Stomach (tissue), 4 donors: Measurements from ENCODE around the gene PIGR.

Experiments
- EP300 ChIP-seq: sonication (generic); formaldehyde crosslinking; IDR thresholded peaks from one replicate; pipeline ENCODE4 v1.6.1; 2017; ENCODE audit warnings: antibody characterized with exemption
- POLR2A ChIP-seq, 4 donors: fragments of 450-650 bp; IDR thresholded peaks; one replicate each; pipeline ENCODE4 v1.6.1; 2016; ENCODE audit warnings: antibody characterized with exemption in 4 of 4, control low read depth in 2 of 4, mild to moderate bottlenecking in 1 of 4, moderate library complexity in 1 of 4
- POLR2AphosphoS5 ChIP-seq, 3 donors: sonication (generic); formaldehyde crosslinking; IDR thresholded peaks; one replicate each; pipeline ENCODE4 v1.6.1; 2016; ENCODE audit warnings: antibody characterized with exemption in 3 of 3
- TF ChIP-seq, protein P1 (sequence below), 7 experiments: fragments of 450-650 bp in 4 of 7; fragments of 200-600 bp in 3 of 7; sonication (generic) in 3 of 7; IDR thresholded peaks; one replicate each; pipeline ENCODE4 v1.5.1; 2016 to 2019; ENCODE audit warnings: antibody characterized with exemption in 7 of 7, control low read depth in 2 of 7, mild to moderate bottlenecking in 1 of 7

DNA sequence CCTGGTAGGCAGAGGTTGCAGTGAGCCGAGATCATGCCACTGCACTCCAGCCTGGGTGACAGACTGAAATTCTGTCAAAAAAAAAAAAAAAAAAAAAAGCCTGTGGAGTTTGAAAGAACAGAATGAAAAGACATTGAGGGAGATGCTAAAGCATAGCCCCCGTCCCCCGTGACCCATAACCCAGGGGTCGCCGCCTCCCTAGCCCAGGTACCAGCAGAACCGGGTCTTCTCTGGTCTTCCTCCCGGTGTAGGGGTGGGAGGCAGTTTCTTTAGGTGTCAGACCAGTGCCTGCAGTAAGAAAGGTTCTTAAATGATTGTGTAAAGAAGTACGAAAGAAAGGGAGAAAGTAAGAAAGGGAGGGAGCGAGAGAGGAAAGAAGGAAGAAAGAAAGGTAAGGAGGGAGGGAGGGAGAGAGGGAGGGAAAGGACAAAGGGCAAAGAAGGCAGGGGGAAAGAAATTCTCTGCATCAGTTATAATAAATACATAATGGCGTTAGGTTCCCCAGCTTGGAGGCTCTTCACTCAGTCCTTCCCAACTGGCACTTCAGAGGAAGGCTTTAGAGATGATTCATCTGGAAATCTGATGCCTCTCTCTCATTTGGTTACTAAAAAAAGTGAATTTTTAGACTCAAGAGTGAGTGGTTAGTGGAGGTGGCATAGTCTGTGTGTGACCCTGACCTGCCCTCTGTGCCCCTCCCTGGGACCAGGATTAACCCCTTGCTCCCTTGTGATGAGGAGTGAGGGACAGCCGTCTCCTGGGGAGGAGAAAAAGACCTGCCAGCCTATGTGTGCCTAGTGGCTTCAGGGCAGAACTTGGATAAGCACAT, 48.0 kb downstream of the PIGR start:
- TF ChIP-seq POLR2AphosphoS5 (IDR thresholded peaks at IDR 0.05) = no peak
- TF ChIP-seq, protein P1, sequence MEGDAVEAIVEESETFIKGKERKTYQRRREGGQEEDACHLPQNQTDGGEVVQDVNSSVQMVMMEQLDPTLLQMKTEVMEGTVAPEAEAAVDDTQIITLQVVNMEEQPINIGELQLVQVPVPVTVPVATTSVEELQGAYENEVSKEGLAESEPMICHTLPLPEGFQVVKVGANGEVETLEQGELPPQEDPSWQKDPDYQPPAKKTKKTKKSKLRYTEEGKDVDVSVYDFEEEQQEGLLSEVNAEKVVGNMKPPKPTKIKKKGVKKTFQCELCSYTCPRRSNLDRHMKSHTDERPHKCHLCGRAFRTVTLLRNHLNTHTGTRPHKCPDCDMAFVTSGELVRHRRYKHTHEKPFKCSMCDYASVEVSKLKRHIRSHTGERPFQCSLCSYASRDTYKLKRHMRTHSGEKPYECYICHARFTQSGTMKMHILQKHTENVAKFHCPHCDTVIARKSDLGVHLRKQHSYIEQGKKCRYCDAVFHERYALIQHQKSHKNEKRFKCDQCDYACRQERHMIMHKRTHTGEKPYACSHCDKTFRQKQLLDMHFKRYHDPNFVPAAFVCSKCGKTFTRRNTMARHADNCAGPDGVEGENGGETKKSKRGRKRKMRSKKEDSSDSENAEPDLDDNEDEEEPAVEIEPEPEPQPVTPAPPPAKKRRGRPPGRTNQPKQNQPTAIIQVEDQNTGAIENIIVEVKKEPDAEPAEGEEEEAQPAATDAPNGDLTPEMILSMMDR (IDR thresholded peaks at IDR 0.05) = no peak
- TF ChIP-seq POLR2A (IDR thresholded peaks at IDR 0.05) = no peak
- TF ChIP-seq EP300 = no peak
